ENCODE measurements around the gene SMYD3. TPM values are rescaled to one million over a fixed set of nuclear protein-coding genes. Genes with fewer than 3 reads are reported as not detected.

The SMYD3 gene
- total and polyA plus RNA-seq, 2 of the 13 experiments (the other 11 are each of a cell fraction or from before 2014, with no cell fraction given), result 27.7 to 35.8 TPM

DNA sequence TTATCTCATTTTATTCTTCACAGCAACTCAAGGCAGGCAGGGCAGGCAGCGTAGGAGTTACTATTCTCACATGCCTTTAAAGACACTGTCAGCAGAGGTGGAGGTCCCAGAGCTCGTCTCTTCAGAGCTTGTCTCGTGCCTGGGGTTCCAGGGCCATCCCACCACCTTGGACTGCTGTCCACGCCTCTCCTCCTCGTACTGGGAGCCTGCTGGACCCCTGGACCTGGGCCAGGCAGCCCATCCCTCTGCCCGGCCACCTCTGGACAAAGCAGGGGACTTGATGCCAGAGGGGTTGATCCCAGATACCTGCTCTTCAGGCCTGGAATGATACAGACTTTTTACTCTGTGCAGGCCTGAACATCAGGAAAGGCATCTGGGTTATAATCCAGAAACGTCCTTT is 805.4 kb downstream of the SMYD3 start:
- no peaks in the 10 kb centered on the region for H3K27me3 ChIP-seq (ENCODE audit: control insufficient read depth in 1 of 2, insufficient read depth in 2 of 2, low read length in 2 of 2)
- no peak overlapping the region for H3K4me2 ChIP-seq (ENCODE audit: low read depth, low read length)
- FAIRE-seq (no peak), ATAC-seq (no peak), DNase-seq (ENCODE audit: low spot score) (no peak)
- ChIA-PET CTCF (ENCODE audit: low intra/inter-chr PET ratio, low total read pairs) (no interaction called here), POLR2A (no interaction called here)
- 29% methylated on average over 7 of the region's 7 CpGs for WGBS (ENCODE audit: low lambda C conversion rate)
- TF ChIP-seq LCORL (IDR thresholded peaks at IDR 0.05), result no peak
- TF ChIP-seq LCORL (CRISPR knock-in tag; IDR thresholded peaks at IDR 0.05), result no peak
- TF ChIP-seq MTA1 (CRISPR knock-in tag; IDR thresholded peaks at IDR 0.05; ENCODE audit: borderline replicate concordance), result no peak
- TF ChIP-seq, protein P1, sequence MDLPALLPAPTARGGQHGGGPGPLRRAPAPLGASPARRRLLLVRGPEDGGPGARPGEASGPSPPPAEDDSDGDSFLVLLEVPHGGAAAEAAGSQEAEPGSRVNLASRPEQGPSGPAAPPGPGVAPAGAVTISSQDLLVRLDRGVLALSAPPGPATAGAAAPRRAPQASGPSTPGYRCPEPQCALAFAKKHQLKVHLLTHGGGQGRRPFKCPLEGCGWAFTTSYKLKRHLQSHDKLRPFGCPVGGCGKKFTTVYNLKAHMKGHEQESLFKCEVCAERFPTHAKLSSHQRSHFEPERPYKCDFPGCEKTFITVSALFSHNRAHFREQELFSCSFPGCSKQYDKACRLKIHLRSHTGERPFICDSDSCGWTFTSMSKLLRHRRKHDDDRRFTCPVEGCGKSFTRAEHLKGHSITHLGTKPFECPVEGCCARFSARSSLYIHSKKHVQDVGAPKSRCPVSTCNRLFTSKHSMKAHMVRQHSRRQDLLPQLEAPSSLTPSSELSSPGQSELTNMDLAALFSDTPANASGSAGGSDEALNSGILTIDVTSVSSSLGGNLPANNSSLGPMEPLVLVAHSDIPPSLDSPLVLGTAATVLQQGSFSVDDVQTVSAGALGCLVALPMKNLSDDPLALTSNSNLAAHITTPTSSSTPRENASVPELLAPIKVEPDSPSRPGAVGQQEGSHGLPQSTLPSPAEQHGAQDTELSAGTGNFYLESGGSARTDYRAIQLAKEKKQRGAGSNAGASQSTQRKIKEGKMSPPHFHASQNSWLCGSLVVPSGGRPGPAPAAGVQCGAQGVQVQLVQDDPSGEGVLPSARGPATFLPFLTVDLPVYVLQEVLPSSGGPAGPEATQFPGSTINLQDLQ (CRISPR knock-in tag; IDR thresholded peaks at IDR 0.05), result no peak
- TF ChIP-seq, protein P2, sequence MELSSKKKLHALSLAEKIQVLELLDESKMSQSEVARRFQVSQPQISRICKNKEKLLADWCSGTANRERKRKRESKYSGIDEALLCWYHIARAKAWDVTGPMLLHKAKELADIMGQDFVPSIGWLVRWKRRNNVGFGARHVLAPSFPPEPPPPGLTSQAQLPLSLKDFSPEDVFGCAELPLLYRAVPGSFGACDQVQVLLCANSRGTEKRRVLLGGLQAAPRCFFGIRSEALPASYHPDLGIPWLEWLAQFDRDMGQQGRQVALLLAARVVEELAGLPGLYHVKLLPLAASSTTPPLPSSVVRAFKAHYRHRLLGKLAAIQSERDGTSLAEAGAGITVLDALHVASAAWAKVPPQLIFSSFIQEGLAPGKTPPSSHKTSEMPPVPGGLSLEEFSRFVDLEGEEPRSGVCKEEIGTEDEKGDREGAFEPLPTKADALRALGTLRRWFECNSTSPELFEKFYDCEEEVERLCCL (CRISPR knock-in tag; IDR thresholded peaks at IDR 0.05; ENCODE audit: borderline replicate concordance), result no peak
- no peak for TF ChIP-seq ZFP36L1 (CRISPR knock-in tag; IDR thresholded peaks at IDR 0.05)
- TF ChIP-seq, protein P3, sequence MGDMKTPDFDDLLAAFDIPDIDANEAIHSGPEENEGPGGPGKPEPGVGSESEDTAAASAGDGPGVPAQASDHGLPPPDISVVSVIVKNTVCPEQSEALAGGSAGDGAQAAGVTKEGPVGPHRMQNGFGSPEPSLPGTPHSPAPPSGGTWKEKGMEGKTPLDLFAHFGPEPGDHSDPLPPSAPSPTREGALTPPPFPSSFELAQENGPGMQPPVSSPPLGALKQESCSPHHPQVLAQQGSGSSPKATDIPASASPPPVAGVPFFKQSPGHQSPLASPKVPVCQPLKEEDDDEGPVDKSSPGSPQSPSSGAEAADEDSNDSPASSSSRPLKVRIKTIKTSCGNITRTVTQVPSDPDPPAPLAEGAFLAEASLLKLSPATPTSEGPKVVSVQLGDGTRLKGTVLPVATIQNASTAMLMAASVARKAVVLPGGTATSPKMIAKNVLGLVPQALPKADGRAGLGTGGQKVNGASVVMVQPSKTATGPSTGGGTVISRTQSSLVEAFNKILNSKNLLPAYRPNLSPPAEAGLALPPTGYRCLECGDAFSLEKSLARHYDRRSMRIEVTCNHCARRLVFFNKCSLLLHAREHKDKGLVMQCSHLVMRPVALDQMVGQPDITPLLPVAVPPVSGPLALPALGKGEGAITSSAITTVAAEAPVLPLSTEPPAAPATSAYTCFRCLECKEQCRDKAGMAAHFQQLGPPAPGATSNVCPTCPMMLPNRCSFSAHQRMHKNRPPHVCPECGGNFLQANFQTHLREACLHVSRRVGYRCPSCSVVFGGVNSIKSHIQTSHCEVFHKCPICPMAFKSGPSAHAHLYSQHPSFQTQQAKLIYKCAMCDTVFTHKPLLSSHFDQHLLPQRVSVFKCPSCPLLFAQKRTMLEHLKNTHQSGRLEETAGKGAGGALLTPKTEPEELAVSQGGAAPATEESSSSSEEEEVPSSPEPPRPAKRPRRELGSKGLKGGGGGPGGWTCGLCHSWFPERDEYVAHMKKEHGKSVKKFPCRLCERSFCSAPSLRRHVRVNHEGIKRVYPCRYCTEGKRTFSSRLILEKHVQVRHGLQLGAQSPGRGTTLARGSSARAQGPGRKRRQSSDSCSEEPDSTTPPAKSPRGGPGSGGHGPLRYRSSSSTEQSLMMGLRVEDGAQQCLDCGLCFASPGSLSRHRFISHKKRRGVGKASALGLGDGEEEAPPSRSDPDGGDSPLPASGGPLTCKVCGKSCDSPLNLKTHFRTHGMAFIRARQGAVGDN (CRISPR knock-in tag; IDR thresholded peaks at IDR 0.05), result no peak
- no peak for TF ChIP-seq MTF1 (CRISPR knock-in tag; IDR thresholded peaks at IDR 0.05)
- TF ChIP-seq GTF2F1 (IDR thresholded peaks at IDR 0.05; ENCODE audit: low read length), result no peak
- no peak for TF ChIP-seq NCOA2 (CRISPR knock-in tag; IDR thresholded peaks at IDR 0.05)
- no peak for TF ChIP-seq CBX2 (IDR thresholded peaks at IDR 0.05; ENCODE audit: low read depth, low read length)
- no peak for TF ChIP-seq CBX2 (CRISPR knock-in tag; IDR thresholded peaks at IDR 0.05; ENCODE audit: low read depth)
- no peak for TF ChIP-seq ZBTB42 (CRISPR knock-in tag; IDR thresholded peaks at IDR 0.05)
- no peak for TF ChIP-seq FOXM1 (CRISPR knock-in tag; IDR thresholded peaks at IDR 0.05)
- H3K79me2 ChIP-seq (ENCODE audit: insufficient read depth, low read length), result no peaks in the 10 kb centered on the region
- H3K4me3 ChIP-seq (replicated peaks in 1 of 3; ENCODE audit: insufficient read depth in 1 of 3, low read depth in 2 of 3, low read length in 3 of 3), result no peak overlapping the region
- no peaks in the 10 kb centered on the region for H3K36me3 ChIP-seq (replicated peaks in 1 of 2; ENCODE audit: control insufficient read depth in 1 of 2, insufficient read depth in 2 of 2, low read length in 2 of 2)
- intact Hi-C loops (cut with micrococcal nuclease; ENCODE audit: unreplicated experiment), result loop anchor here (1.0 kb wide), 1 partner anchor 302 kb away; no protein-coding TSS in a partner anchor
- BruUV-seq (replicated peaks), result no TSS peak
- H3K27ac ChIP-seq (ENCODE audit: extremely low read length, insufficient read depth, low read length), result no peak overlapping the region
- peaks cover 7% of the 10 kb centered on the region; the same call in 1 of the 2 replicates for H3K4me1 ChIP-seq (ENCODE audit: insufficient read depth, low read length)
- H3K9me3 ChIP-seq (ENCODE audit: low read length), result no peaks in the 10 kb centered on the region
- no peak overlapping the region for H3K9ac ChIP-seq (ENCODE audit: insufficient read depth, low read depth, low read length)
- no peak overlapping the region for H2AFZ ChIP-seq (ENCODE audit: low read length)
- in situ Hi-C loops (cut with HindIII; ENCODE audit: extremely low pct_ligation_motif_present, low pct_unique_long_range_greater_than_20kb), result no loop called here
- no peaks in the 10 kb centered on the region for H4K20me1 ChIP-seq (ENCODE audit: insufficient read depth, low read length)
